Upper lobe of left lung (tissue), 6 donors: Measurements from ENCODE around the gene MAPRE3. TPM values are rescaled to one million over a fixed set of nuclear protein-coding genes. Genes with fewer than 3 reads are reported as not detected.
A peak's percentile ranks its signal among the peaks of the same experiment; 100 is the strongest.

Experiments used
- ATAC-seq, 2 donors: fragments of 200-7000 bp; cut with Tn5 transposase; one replicate each; pipeline ENCODE4 v1.9.1; 2022; ENCODE audit warnings: mild to moderate bottlenecking in 2 of 2, moderate library complexity in 2 of 2; ENCODE audit not compliant: low FRiP score in 2 of 2
- DNase-seq, 2 donors: peaks; one replicate each; pipeline ENCODE4 v3.0.0-alpha.2; 2019 to 2020
- H3K27ac ChIP-seq, 4 donors: fragments of 200-600 bp; sonication (generic); one replicate each; pipeline ENCODE4 v1.5.1; 2016 to 2019
- H3K27me3 ChIP-seq, 4 donors: fragments of 200-600 bp; sonication (generic); one replicate each; pipeline ENCODE4 v1.5.1; 2017 to 2019
- H3K36me3 ChIP-seq, 4 donors: fragments of 200-600 bp; sonication (generic); one replicate each; pipeline ENCODE4 v1.5.1; 2016 to 2019
- H3K4me1 ChIP-seq, 4 donors: fragments of 200-600 bp; sonication (generic); one replicate each; pipeline ENCODE4 v1.5.1; 2018 to 2019
- H3K4me3 ChIP-seq, 4 donors: fragments of 200-600 bp; sonication (generic); one replicate each; pipeline ENCODE4 v1.5.1; 2017 to 2019; ENCODE audit warnings: mild to moderate bottlenecking in 2 of 4, moderate library complexity in 1 of 4
- H3K9me3 ChIP-seq, 4 donors: fragments of 200-600 bp; sonication (generic); one replicate each; pipeline ENCODE4 v1.5.1; 2018 to 2019
- CTCF ChIP-seq, 6 experiments: fragments of 450-650 bp in 4 of 6; fragments of 200-600 bp in 2 of 6; sonication (generic) in 2 of 6; IDR thresholded peaks; one replicate each; pipeline ENCODE4 v1.5.1; 2016 to 2019; ENCODE audit warnings: antibody characterized with exemption in 6 of 6
- EP300 ChIP-seq, 4 donors: sonication (generic); formaldehyde crosslinking; IDR thresholded peaks; one replicate each; pipeline ENCODE4 v1.5.1; 2017; ENCODE audit warnings: antibody characterized with exemption in 4 of 4, control low read depth in 2 of 4
- POLR2A ChIP-seq, 4 donors: fragments of 450-650 bp; IDR thresholded peaks; one replicate each; pipeline ENCODE4 v1.5.1; 2016 to 2017; ENCODE audit warnings: antibody characterized with exemption in 4 of 4, mild to moderate bottlenecking in 2 of 4
- POLR2AphosphoS5 ChIP-seq, 2 donors: sonication (generic); formaldehyde crosslinking; IDR thresholded peaks; one replicate each; pipeline ENCODE4 v1.5.1; 2017; ENCODE audit warnings: antibody characterized with exemption in 2 of 2
- WGBS, 2 donors: methylation state at CpG; one replicate each; pipeline ENCODE4 v1.1.5; 2017 to 2018; 5-methylcytosine and 5-hydroxymethylcytosine counted together
- total RNA-seq, 6 donors: library from RNA; depleted of rRNA in 4 of 6; stranded (reverse); fragments of >200 nt in 4 of 6; gene quantifications; one replicate each; pipeline versions ENCODE4 v1.1.0 to v1.2.1, GENCODE V29; 2016 to 2021
- donor health status: DM: no; HTN: no; CAD: no; lungs with moderate emphysema.
- donor health status: DM: no; HTN: yes; CAD: no; lungs with severe emphysema.

MAPRE3 gene
- total RNA-seq, 6 donors from 2014 or later, result 13.5 to 61.8 (median 20.1) TPM

GRCh38 chr2:27003007-27003406 is 32.6 kb downstream of the MAPRE3 start:
- Histone ChIP-seq H3K4me1 (no peaks in the 10 kb centered on the region), H3K36me3 (no peaks in the 10 kb centered on the region), H3K27ac (no peak overlapping the region), H3K4me3 (no peak overlapping the region), H3K27me3 (no peaks in the 10 kb centered on the region), H3K9me3 (no peaks in the 10 kb centered on the region)
- DNase-seq (no peak), ATAC-seq (peak in 1 of 2 donors; percentile 24)
- TF ChIP-seq POLR2AphosphoS5 (IDR thresholded peaks at IDR 0.05) (no peak), CTCF (IDR thresholded peaks at IDR 0.05) (no peak), EP300 (IDR thresholded peaks at IDR 0.05) (no peak), POLR2A (IDR thresholded peaks at IDR 0.05) (no peak)
- 93 to 94% methylated on average over 4 of the region's 4 CpGs for WGBS, 2 donors

- TF ChIP-seq CTCF (IDR thresholded peaks at IDR 0.05) (no peak), POLR2A (IDR thresholded peaks at IDR 0.05) (no peak), EP300 (IDR thresholded peaks at IDR 0.05) (no peak), POLR2AphosphoS5 (IDR thresholded peaks at IDR 0.05) (no peak)
- no peaks in the 10 kb centered on the region for H3K4me1 ChIP-seq
- no peaks in the 10 kb centered on the region for H3K9me3 ChIP-seq
- 81 to 83% methylated on average over 9 of the region's 9 CpGs for WGBS, 2 donors
- no peaks in the 10 kb centered on the region for H3K36me3 ChIP-seq
- no peak overlapping the region for H3K4me3 ChIP-seq
- no peak for ATAC-seq
- no peak for DNase-seq
- no peak overlapping the region for H3K27ac ChIP-seq
- H3K27me3 ChIP-seq, result no peaks in the 10 kb centered on the region
Observed at GRCh38 chr2:27003857-27004256, 33.4 kb downstream of the MAPRE3 start.

- WGBS, 2 donors, result 65 to 70% methylated on average over 6 of the region's 6 CpGs
- peaks cover 0 to 3% (median 0%) of the 10 kb centered on the region in 4 donors for H3K4me1 ChIP-seq
- no peaks in the 10 kb centered on the region for H3K9me3 ChIP-seq
- TF ChIP-seq POLR2A (IDR thresholded peaks at IDR 0.05) (no peak), EP300 (IDR thresholded peaks at IDR 0.05) (no peak), CTCF (IDR thresholded peaks at IDR 0.05) (no peak), POLR2AphosphoS5 (IDR thresholded peaks at IDR 0.05) (no peak)
- no peak overlapping the region for H3K27ac ChIP-seq
- ATAC-seq (no peak), DNase-seq (no peak)
- H3K27me3 ChIP-seq, result no peaks in the 10 kb centered on the region
- no peak overlapping the region for H3K4me3 ChIP-seq
- H3K36me3 ChIP-seq, result no peaks in the 10 kb centered on the region
Observed at GRCh38 chr2:27006602-27007415, 36.4 kb downstream of the MAPRE3 start.

DNA sequence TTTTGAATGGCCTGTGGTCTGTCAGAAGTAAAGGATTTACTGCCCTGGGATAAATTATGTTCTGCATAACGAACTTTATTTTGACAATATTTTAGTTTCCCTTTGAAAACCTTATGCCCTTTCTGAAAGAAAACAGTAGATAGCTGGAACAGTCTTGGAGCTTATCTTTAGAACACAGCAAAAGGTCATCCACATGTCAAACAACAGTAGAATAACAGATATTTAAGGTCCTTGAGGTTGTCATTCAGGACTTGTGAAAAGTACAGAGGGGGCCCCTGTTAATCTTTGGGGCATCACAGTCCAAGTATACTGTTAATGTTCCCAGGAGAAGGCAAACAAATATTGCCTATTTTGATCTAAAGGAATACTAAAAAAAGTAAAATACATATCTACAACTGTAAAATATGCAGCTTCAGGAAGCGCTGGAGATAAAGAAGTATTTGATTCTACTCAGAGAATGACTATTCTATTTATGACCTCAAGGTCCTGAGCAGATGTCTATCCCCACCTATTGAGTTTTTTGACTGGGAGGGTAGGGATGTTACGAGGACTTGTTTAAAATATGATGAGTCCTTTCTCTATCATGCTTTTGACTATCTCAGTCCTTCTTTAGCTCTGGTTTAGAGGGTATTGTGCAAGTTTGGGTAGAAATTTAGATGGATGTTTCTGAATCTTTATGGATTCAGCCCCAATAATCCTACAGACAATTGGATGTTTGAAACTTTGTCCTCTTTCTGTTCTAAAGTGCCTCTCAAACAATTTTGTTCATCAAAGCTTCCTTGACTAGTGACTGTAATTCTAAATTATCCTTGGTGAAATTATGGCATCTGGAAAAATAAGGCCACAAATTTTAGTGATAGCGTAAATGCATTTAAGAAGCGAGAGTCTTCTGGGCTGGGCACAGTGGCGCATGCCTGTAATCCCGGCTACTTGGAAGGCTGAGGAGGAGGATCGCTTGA is 37.3 kb downstream of the MAPRE3 start:
- ATAC-seq (no peak), DNase-seq (no peak)
- TF ChIP-seq CTCF (IDR thresholded peaks at IDR 0.05) (no peak), POLR2A (IDR thresholded peaks at IDR 0.05) (no peak), EP300 (IDR thresholded peaks at IDR 0.05) (no peak), POLR2AphosphoS5 (IDR thresholded peaks at IDR 0.05) (no peak)
- WGBS, 2 donors, result 70 to 88% methylated on average over 8 of the region's 8 CpGs
- H3K4me1 ChIP-seq, result peaks cover 0 to 3% (median 0%) of the 10 kb centered on the region in 4 donors
- no peaks in the 10 kb centered on the region for H3K27me3 ChIP-seq
- no peaks in the 10 kb centered on the region for H3K36me3 ChIP-seq
- no peak overlapping the region for H3K4me3 ChIP-seq
- no peak overlapping the region for H3K27ac ChIP-seq
- no peaks in the 10 kb centered on the region for H3K9me3 ChIP-seq
